OCI-LY1 (cell line): ENCODE measurements around the gene KIRREL3.

Experiments used
- H2AFZ ChIP-seq: fragments of 200-600 bp; sonication (generic), shearing (Covaris generic); 2 replicates; pipeline ENCODE4 v1.6.0; 2014; ENCODE audit warnings: antibody characterized with exemption, mild to moderate bottlenecking, low read length
- H3F3A ChIP-seq: fragments of 200-600 bp; sonication (generic), shearing (Covaris generic); 2 replicates; pipeline ENCODE4 v1.6.0; 2014; ENCODE audit warnings: mild to moderate bottlenecking, antibody characterized with exemption, low read length, moderate library complexity; ENCODE audit not compliant: insufficient read depth
- H3K27ac ChIP-seq: fragments of 200-600 bp; sonication (generic); 2 replicates; pipeline ENCODE4 v1.5.1; 2014; ENCODE audit warnings: low read length, mixed run types, mild to moderate bottlenecking, low read depth; ENCODE audit not compliant: poor library complexity, severe bottlenecking
- H3K27me3 ChIP-seq: fragments of 200-600 bp; sonication (generic); 2 replicates; pipeline ENCODE4 v1.6.0; 2014; ENCODE audit warnings: antibody characterized with exemption, mild to moderate bottlenecking, low read length, moderate library complexity; ENCODE audit not compliant: insufficient read depth
- H3K36me3 ChIP-seq: fragments of 200-600 bp; sonication (generic); 2 replicates; pipeline ENCODE4 v1.6.1; 2014; ENCODE audit warnings: mild to moderate bottlenecking, antibody characterized with exemption, low read length, moderate library complexity, mixed read lengths; ENCODE audit not compliant: insufficient read depth
- H3K4me1 ChIP-seq: fragments of 200-600 bp; sonication (generic); 2 replicates; pipeline ENCODE4 v1.5.1; 2014; ENCODE audit warnings: mild to moderate bottlenecking, low read length, moderate library complexity; ENCODE audit not compliant: insufficient read depth, severe bottlenecking
- H3K4me2 ChIP-seq: fragments of 200-600 bp; sonication (generic), shearing (Covaris generic); 2 replicates; pipeline ENCODE4 v1.6.1; 2014; ENCODE audit warnings: low read length
- H3K4me3 ChIP-seq: fragments of 200-600 bp; sonication (generic); 2 replicates; pipeline ENCODE4 v1.5.1; 2014; ENCODE audit warnings: low read length, low read depth, mild to moderate bottlenecking, mixed read lengths; ENCODE audit not compliant: poor library complexity, severe bottlenecking
- H3K79me2 ChIP-seq: fragments of 200-600 bp; shearing (Covaris generic); 2 replicates; pipeline ENCODE4 v1.6.1; 2016; ENCODE audit warnings: mixed run types, low read length, mixed read lengths; ENCODE audit not compliant: insufficient read depth
- H3K9ac ChIP-seq: fragments of 200-600 bp; sonication (generic), shearing (Covaris generic); 2 replicates; pipeline ENCODE4 v1.6.1; 2014; ENCODE audit warnings: mild to moderate bottlenecking, low read length, mixed read lengths
- H3K9me2 ChIP-seq: fragments of 200-600 bp; sonication (generic), shearing (Covaris generic); 2 replicates; pipeline ENCODE4 v1.6.1; 2014; ENCODE audit warnings: low read depth, mild to moderate bottlenecking, low read length, mixed read lengths
- H3K9me3 ChIP-seq: fragments of 200-600 bp; shearing (Covaris generic); 2 replicates; pipeline ENCODE4 v1.6.1; 2014; ENCODE audit warnings: low read length, mixed read lengths
- H4K20me1 ChIP-seq: fragments of 200-600 bp; sonication (generic), shearing (Covaris generic); 2 replicates; pipeline ENCODE4 v1.6.0; 2016; ENCODE audit warnings: mild to moderate bottlenecking, low read length; ENCODE audit not compliant: insufficient read depth
- CTCF ChIP-seq: fragments of 200-600 bp; sonication (generic), shearing (Covaris generic); IDR thresholded peaks from 2 replicates; pipeline ENCODE4 v1.5.1; 2017; ENCODE audit warnings: mild to moderate bottlenecking, antibody characterized with exemption, low read length, moderate library complexity, mixed read lengths
- EZH2 ChIP-seq: fragments of 200-600 bp; sonication (generic), shearing (Covaris generic); IDR thresholded peaks from 2 replicates; pipeline ENCODE4 v1.8.0; 2017; ENCODE audit warnings: borderline replicate concordance, mixed run types, mild to moderate bottlenecking, antibody characterized with exemption, low read length, moderate library complexity, mixed read lengths

KIRREL3 gene

GRCh38 chr11:126776119-126776518, 224.5 kb downstream of the KIRREL3 start:
- Histone ChIP-seq H3K9ac (no peak overlapping the region), H3K9me2 (no peaks in the 10 kb centered on the region), H3F3A (no peaks in the 10 kb centered on the region), H3K79me2 (no peaks in the 10 kb centered on the region), H3K36me3 (no peaks in the 10 kb centered on the region), H3K4me2 (no peak overlapping the region), H3K4me1 (no peaks in the 10 kb centered on the region), H3K27me3 (no peaks in the 10 kb centered on the region), H3K4me3 (no peak overlapping the region), H3K27ac (no peak overlapping the region), H3K9me3 (no peaks in the 10 kb centered on the region), H2AFZ (no peak overlapping the region), H4K20me1 (no peaks in the 10 kb centered on the region)
- no peak for TF ChIP-seq CTCF
- no peak for TF ChIP-seq EZH2

- H3K9ac ChIP-seq = no peak overlapping the region
- no peak overlapping the region for H3K4me3 ChIP-seq
- H3K27me3 ChIP-seq = no peaks in the 10 kb centered on the region
- no peaks in the 10 kb centered on the region for H3K36me3 ChIP-seq
- H3K4me2 ChIP-seq = no peak overlapping the region
- H3K9me2 ChIP-seq = no peaks in the 10 kb centered on the region
- no peak for TF ChIP-seq EZH2
- TF ChIP-seq CTCF = no peak
- H3K27ac ChIP-seq = no peak overlapping the region
- H2AFZ ChIP-seq = no peak overlapping the region
- H4K20me1 ChIP-seq = no peaks in the 10 kb centered on the region
- no peaks in the 10 kb centered on the region for H3F3A ChIP-seq
- H3K9me3 ChIP-seq = no peaks in the 10 kb centered on the region
- no peaks in the 10 kb centered on the region for H3K4me1 ChIP-seq
- no peaks in the 10 kb centered on the region for H3K79me2 ChIP-seq
Observed at GRCh38 chr11:126772267-126772666, 228.3 kb downstream of the KIRREL3 start.

- Histone ChIP-seq H3K36me3 (no peaks in the 10 kb centered on the region), H3K27ac (no peak overlapping the region), H3K9ac (no peak overlapping the region), H2AFZ (no peak overlapping the region), H3K27me3 (no peaks in the 10 kb centered on the region), H3K4me2 (no peak overlapping the region), H3K4me3 (no peak overlapping the region), H3K9me3 (no peaks in the 10 kb centered on the region), H4K20me1 (no peaks in the 10 kb centered on the region), H3K4me1 (no peaks in the 10 kb centered on the region), H3K9me2 (no peaks in the 10 kb centered on the region), H3K79me2 (no peaks in the 10 kb centered on the region), H3F3A (no peaks in the 10 kb centered on the region)
- TF ChIP-seq CTCF (no peak), EZH2 (no peak)
Observed at GRCh38 chr11:126768702-126769101, 231.9 kb downstream of the KIRREL3 start.
